Keratinocyte (primary cell): ENCODE measurements around the gene RALGAPA2.

Source experiments
- EZH2 ChIP-seq: IDR thresholded peaks from one replicate; pipeline ENCODE4 v1.6.1; 2012; ENCODE audit warnings: inconsistent platforms, mild to moderate bottlenecking, low read length, moderate library complexity
- TF ChIP-seq, protein P1 (sequence below), 3 experiments: IDR thresholded peaks in 1 of 3; conservative IDR thresholded peaks in 1 of 3; optimal IDR thresholded peaks in 1 of 3; 2 replicates in 2 of 3; 3 replicates in 1 of 3; pipeline versions ENCODE3 to v1.5.1; 2011; ENCODE audit warnings: low read length in 3 of 3, mild to moderate bottlenecking in 3 of 3, moderate library complexity in 2 of 3, control low read depth in 1 of 3, inconsistent platforms in 1 of 3; ENCODE audit not compliant: insufficient read depth in 2 of 3; ENCODE audit errors: extremely low read depth in 1 of 3

GRCh38 chr20:20635006-20635405 lies 77.4 kb downstream of the RALGAPA2 start:
- TF ChIP-seq, protein P1, sequence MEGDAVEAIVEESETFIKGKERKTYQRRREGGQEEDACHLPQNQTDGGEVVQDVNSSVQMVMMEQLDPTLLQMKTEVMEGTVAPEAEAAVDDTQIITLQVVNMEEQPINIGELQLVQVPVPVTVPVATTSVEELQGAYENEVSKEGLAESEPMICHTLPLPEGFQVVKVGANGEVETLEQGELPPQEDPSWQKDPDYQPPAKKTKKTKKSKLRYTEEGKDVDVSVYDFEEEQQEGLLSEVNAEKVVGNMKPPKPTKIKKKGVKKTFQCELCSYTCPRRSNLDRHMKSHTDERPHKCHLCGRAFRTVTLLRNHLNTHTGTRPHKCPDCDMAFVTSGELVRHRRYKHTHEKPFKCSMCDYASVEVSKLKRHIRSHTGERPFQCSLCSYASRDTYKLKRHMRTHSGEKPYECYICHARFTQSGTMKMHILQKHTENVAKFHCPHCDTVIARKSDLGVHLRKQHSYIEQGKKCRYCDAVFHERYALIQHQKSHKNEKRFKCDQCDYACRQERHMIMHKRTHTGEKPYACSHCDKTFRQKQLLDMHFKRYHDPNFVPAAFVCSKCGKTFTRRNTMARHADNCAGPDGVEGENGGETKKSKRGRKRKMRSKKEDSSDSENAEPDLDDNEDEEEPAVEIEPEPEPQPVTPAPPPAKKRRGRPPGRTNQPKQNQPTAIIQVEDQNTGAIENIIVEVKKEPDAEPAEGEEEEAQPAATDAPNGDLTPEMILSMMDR (optimal IDR thresholded peaks at IDR 0.05 in 1 of 3, IDR thresholded peaks at IDR 0.05 in 1 of 3, conservative IDR thresholded peaks at IDR 0.05 in 1 of 3; ENCODE audit: extremely low read depth in 1 of 3, insufficient read depth in 2 of 3, low read length in 3 of 3) = no peak
- TF ChIP-seq EZH2 = no peak
